HepG2 (cell line): ENCODE data around the gene PEX11A.

Experiments used
- BHLHE40 ChIP-seq: IDR thresholded peaks from 2 replicates; pipeline ENCODE4 v1.6.1; 2011; ENCODE audit warnings: low read length, improper control_type of control experiment
- CBX5 ChIP-seq: sonication (generic); formaldehyde crosslinking; IDR thresholded peaks from 2 replicates; pipeline ENCODE4 v1.4.0; 2020; ENCODE audit warnings: missing genetic modification reagents, borderline replicate concordance
- CREB1 ChIP-seq, 2 experiments: fragments of 450-650 bp in 1 of 2; IDR thresholded peaks; 2 replicates each; pipeline ENCODE4 v1.6.1; 2016 to 2017; ENCODE audit warnings: control low read depth in 1 of 2, mild to moderate bottlenecking in 1 of 2, missing compliant biosample characterization in 1 of 2, missing genetic modification characterization in 1 of 2
- KMT2A ChIP-seq: sonication (generic); formaldehyde crosslinking; IDR thresholded peaks from 2 replicates; pipeline ENCODE4 v1.4.0; 2020; ENCODE audit warnings: missing genetic modification reagents
- LBX2 ChIP-seq: sonication (generic); formaldehyde crosslinking; IDR thresholded peaks from 2 replicates; pipeline ENCODE4 v1.5.0; 2020; ENCODE audit warnings: missing genetic modification reagents, mild to moderate bottlenecking, borderline replicate concordance
- MBNL3 ChIP-seq: fragments of 250-450 bp; sonication (Bioruptor Pico); conservative IDR thresholded peaks from 2 replicates; pipeline ENCODE4 v1.8.0; 2022; ENCODE audit warnings: mild to moderate bottlenecking, inconsistent platforms
- YY1 ChIP-seq: IDR thresholded peaks from 2 replicates; pipeline ENCODE4 v1.6.1; 2011; ENCODE audit warnings: low read length, low read depth, moderate library complexity, mild to moderate bottlenecking; ENCODE audit not compliant: insufficient read depth, insufficient replicate concordance
- ZNF274 ChIP-seq: sonication (generic); formaldehyde crosslinking; IDR thresholded peaks from 2 replicates; pipeline ENCODE4 v1.5.1; 2020; ENCODE audit warnings: mild to moderate bottlenecking, missing genetic modification reagents
- ZNF501 ChIP-seq: sonication (generic); formaldehyde crosslinking; IDR thresholded peaks from 2 replicates; pipeline ENCODE4 v1.5.1; 2020; ENCODE audit warnings: mild to moderate bottlenecking, moderate library complexity, missing genetic modification reagents
- ZSCAN20 ChIP-seq: sonication (generic); formaldehyde crosslinking; IDR thresholded peaks from 2 replicates; pipeline ENCODE4 v1.4.0; 2020; ENCODE audit warnings: missing genetic modification reagents, mild to moderate bottlenecking, borderline replicate concordance
- ZSCAN29 ChIP-seq: sonication (generic); formaldehyde crosslinking; conservative IDR thresholded peaks from 2 replicates; pipeline ENCODE4 v1.4.0; 2020; ENCODE audit warnings: mild to moderate bottlenecking, missing genetic modification reagents
- TF ChIP-seq, protein P1 (sequence below): sonication (generic); formaldehyde crosslinking; IDR thresholded peaks from 2 replicates; pipeline ENCODE4 v1.5.0; 2020; ENCODE audit warnings: mild to moderate bottlenecking, missing genetic modification reagents, moderate library complexity
- TF ChIP-seq, protein P2 (sequence below): sonication (generic); formaldehyde crosslinking; IDR thresholded peaks from 2 replicates; pipeline ENCODE4 v1.5.0; 2020; ENCODE audit warnings: missing genetic modification reagents

DNA sequence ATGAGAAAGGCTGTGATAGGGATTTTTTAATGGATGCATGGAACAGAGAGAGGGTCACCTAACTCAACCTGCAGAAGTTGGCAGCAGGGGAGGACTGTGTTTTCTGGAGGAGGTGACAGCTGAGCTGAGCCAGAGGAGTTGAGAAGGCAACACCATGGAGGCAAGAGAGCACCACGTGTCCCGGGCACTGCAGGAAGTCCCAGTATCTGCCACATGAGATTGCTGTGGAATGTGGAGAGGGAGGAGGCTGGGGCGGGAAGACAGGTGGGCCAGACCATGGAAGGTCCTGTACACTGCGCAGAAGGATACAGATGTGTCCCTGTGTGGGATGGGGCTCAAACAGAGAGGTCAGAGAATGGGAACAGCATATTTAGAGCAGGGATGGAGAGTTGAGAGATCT is 45.2 kb upstream of the PEX11A start:
- TF ChIP-seq KMT2A (CRISPR knock-in tag) (no peak), ZSCAN20 (CRISPR knock-in tag) (no peak), ZSCAN29 (CRISPR knock-in tag) (no peak), BHLHE40 (no peak), CBX5 (CRISPR knock-in tag) (no peak), LBX2 (CRISPR knock-in tag) (no peak), CREB1 (IDR thresholded peaks at IDR 0.05) (no peak), CREB1 (CRISPR knock-in tag; IDR thresholded peaks at IDR 0.05) (no peak), YY1 (no peak), ZNF274 (CRISPR knock-in tag) (no peak), ZNF501 (CRISPR knock-in tag) (no peak), MBNL3 (CRISPR knock-in tag) (no peak)
- TF ChIP-seq, protein P1, sequence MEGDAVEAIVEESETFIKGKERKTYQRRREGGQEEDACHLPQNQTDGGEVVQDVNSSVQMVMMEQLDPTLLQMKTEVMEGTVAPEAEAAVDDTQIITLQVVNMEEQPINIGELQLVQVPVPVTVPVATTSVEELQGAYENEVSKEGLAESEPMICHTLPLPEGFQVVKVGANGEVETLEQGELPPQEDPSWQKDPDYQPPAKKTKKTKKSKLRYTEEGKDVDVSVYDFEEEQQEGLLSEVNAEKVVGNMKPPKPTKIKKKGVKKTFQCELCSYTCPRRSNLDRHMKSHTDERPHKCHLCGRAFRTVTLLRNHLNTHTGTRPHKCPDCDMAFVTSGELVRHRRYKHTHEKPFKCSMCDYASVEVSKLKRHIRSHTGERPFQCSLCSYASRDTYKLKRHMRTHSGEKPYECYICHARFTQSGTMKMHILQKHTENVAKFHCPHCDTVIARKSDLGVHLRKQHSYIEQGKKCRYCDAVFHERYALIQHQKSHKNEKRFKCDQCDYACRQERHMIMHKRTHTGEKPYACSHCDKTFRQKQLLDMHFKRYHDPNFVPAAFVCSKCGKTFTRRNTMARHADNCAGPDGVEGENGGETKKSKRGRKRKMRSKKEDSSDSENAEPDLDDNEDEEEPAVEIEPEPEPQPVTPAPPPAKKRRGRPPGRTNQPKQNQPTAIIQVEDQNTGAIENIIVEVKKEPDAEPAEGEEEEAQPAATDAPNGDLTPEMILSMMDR (CRISPR knock-in tag): no peak
- TF ChIP-seq, protein P2, sequence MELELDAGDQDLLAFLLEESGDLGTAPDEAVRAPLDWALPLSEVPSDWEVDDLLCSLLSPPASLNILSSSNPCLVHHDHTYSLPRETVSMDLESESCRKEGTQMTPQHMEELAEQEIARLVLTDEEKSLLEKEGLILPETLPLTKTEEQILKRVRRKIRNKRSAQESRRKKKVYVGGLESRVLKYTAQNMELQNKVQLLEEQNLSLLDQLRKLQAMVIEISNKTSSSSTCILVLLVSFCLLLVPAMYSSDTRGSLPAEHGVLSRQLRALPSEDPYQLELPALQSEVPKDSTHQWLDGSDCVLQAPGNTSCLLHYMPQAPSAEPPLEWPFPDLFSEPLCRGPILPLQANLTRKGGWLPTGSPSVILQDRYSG (CRISPR knock-in tag): no peak
